Measurements from ENCODE around the gene VAT1L.
"Not testable (repeated sequence)": the region's sequence is repeated elsewhere in the genome, so short reads cannot be mapped to it uniquely, and the experiment has no call there.

VAT1L gene

DNA sequence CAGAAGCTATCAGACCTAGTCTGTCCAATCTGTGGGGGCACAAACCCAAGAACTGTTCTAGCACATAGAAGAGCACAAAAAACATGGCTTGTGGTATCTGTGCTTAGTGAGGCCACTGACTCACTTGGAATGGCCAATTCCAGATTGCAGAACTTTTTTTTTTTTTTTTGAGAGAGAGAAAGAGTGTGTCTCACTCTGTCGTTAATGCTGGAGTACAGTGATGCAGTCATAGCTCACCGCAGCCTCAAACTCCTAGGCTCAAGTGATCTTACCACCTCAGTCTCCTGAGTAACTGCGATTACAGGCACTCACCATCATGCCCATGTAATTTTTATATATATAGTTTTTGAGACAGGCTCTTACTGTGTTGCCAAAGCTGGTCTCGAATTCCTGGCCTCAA, 156.8 kb downstream of the VAT1L start:
- Histone ChIP-seq H3K4me3 (ENCODE audit: low read depth, low read length, poor library complexity, severe bottlenecking) (no peak overlapping the region), H3K36me3 (ENCODE audit: insufficient read depth, low read length) (no peaks in the 10 kb centered on the region), H3K27me3 (ENCODE audit: insufficient read depth, low read length) (no peaks in the 10 kb centered on the region), H3K4me1 (ENCODE audit: insufficient read depth, low read length, severe bottlenecking) (no peaks in the 10 kb centered on the region), H3K9me3 (ENCODE audit: low read length) (no peaks in the 10 kb centered on the region), H2AFZ (ENCODE audit: low read length) (no peak overlapping the region), H3K9ac (ENCODE audit: low read length) (no peak overlapping the region), H3K27ac (ENCODE audit: low read depth, low read length, poor library complexity, severe bottlenecking) (no peak overlapping the region), H3K4me2 (ENCODE audit: low read length) (no peak overlapping the region), H3F3A (ENCODE audit: insufficient read depth, low read length) (no peaks in the 10 kb centered on the region), H4K20me1 (ENCODE audit: insufficient read depth, low read length) (no peaks in the 10 kb centered on the region), H3K79me2 (ENCODE audit: insufficient read depth, low read length) (no peaks in the 10 kb centered on the region), H3K9me2 (ENCODE audit: low read depth, low read length) (no peaks in the 10 kb centered on the region)
- TF ChIP-seq EZH2 (IDR thresholded peaks at IDR 0.05; ENCODE audit: borderline replicate concordance, low read length): no peak
- TF ChIP-seq, protein P1, sequence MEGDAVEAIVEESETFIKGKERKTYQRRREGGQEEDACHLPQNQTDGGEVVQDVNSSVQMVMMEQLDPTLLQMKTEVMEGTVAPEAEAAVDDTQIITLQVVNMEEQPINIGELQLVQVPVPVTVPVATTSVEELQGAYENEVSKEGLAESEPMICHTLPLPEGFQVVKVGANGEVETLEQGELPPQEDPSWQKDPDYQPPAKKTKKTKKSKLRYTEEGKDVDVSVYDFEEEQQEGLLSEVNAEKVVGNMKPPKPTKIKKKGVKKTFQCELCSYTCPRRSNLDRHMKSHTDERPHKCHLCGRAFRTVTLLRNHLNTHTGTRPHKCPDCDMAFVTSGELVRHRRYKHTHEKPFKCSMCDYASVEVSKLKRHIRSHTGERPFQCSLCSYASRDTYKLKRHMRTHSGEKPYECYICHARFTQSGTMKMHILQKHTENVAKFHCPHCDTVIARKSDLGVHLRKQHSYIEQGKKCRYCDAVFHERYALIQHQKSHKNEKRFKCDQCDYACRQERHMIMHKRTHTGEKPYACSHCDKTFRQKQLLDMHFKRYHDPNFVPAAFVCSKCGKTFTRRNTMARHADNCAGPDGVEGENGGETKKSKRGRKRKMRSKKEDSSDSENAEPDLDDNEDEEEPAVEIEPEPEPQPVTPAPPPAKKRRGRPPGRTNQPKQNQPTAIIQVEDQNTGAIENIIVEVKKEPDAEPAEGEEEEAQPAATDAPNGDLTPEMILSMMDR (IDR thresholded peaks at IDR 0.05; ENCODE audit: low read length): no peak

DNA sequence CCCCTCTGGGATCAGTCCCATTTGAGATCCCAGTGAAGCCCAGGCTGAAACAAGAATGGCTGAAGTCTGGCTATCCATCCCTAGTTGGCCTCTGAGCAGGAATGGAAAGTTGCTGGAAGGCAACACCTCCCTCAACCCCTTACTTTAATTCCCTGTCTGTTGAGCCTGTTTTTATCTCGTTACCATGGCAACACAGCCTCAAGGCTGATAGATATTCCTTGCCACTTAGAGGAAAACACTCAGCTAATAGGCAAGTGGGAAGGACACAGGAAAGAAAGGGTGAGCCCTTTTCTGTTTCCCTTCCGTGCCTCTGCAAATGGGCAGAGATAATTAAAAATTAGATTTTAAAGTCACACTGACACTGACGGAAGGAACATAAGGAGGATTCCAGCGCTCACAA, 158.5 kb downstream of the VAT1L start:
- Histone ChIP-seq H3K4me3 (ENCODE audit: low read depth, low read length, poor library complexity, severe bottlenecking) (no peak overlapping the region), H3K36me3 (ENCODE audit: insufficient read depth, low read length) (no peaks in the 10 kb centered on the region), H2AFZ (ENCODE audit: low read length) (no peak overlapping the region), H3K4me2 (ENCODE audit: low read length) (no peak overlapping the region), H3K27ac (ENCODE audit: low read depth, low read length, poor library complexity, severe bottlenecking) (no peak overlapping the region), H3K9me3 (ENCODE audit: low read length) (no peaks in the 10 kb centered on the region), H3K9ac (ENCODE audit: low read length) (no peak overlapping the region), H3K79me2 (ENCODE audit: insufficient read depth, low read length) (no peaks in the 10 kb centered on the region), H3K4me1 (ENCODE audit: insufficient read depth, low read length, severe bottlenecking) (no peaks in the 10 kb centered on the region), H3K9me2 (ENCODE audit: low read depth, low read length) (no peaks in the 10 kb centered on the region), H3K27me3 (ENCODE audit: insufficient read depth, low read length) (no peaks in the 10 kb centered on the region), H3F3A (ENCODE audit: insufficient read depth, low read length) (no peaks in the 10 kb centered on the region), H4K20me1 (ENCODE audit: insufficient read depth, low read length) (no peaks in the 10 kb centered on the region)
- TF ChIP-seq, protein P1 (IDR thresholded peaks at IDR 0.05; ENCODE audit: low read length): no peak
- no peak for TF ChIP-seq EZH2 (IDR thresholded peaks at IDR 0.05; ENCODE audit: borderline replicate concordance, low read length)

DNA sequence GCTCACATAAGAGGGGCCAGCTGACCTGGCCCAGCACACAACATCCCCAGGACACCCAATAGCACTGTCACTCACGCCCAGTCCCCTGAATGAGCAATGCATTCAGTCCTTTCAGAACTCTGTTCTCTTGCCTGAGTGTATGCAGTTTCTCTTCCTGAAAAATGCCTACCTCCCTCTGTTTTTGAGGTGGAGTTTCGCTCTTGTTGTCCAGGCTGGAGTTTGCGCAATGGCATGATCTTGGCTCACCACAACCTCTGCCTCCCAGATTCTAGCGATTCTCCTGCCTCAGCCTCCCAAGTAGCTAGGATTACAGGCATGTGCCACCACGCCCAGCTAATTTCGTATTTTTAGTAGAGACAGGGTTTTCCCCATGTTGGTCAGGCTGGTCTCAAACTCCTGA, 159.2 kb downstream of the VAT1L start:
- not testable (repeated sequence) for H3K4me3 ChIP-seq (ENCODE audit: low read depth, low read length, poor library complexity, severe bottlenecking)

DNA sequence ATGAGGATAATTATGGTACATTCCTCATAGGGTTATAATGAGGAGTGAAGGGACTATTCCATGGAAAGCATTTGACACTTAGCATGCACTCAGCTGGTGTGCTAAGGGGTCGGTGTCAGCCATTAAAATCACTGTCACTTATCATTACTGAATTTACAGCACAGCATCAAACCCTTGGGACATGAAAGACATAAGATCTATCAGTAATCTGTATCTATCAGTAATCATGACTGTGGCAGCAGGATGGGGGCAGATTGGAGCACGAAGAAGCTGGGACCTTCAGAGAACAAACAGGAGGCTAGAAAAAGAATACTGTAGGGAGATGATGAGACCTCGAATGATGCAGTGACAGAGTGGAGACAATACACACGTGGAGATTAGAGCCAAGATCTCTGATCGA, 160.5 kb downstream of the VAT1L start:
- no peak for TF ChIP-seq EZH2 (IDR thresholded peaks at IDR 0.05; ENCODE audit: borderline replicate concordance, low read length)
- TF ChIP-seq, protein P1 (IDR thresholded peaks at IDR 0.05; ENCODE audit: low read length): no peak
- Histone ChIP-seq H2AFZ (ENCODE audit: low read length) (no peak overlapping the region), H3K4me3 (ENCODE audit: low read depth, low read length, poor library complexity, severe bottlenecking) (no peak overlapping the region), H3K36me3 (ENCODE audit: insufficient read depth, low read length) (no peaks in the 10 kb centered on the region), H4K20me1 (ENCODE audit: insufficient read depth, low read length) (no peaks in the 10 kb centered on the region), H3K9me3 (ENCODE audit: low read length) (no peaks in the 10 kb centered on the region), H3K9ac (ENCODE audit: low read length) (no peak overlapping the region), H3F3A (ENCODE audit: insufficient read depth, low read length) (no peaks in the 10 kb centered on the region), H3K4me2 (ENCODE audit: low read length) (no peak overlapping the region), H3K79me2 (ENCODE audit: insufficient read depth, low read length) (no peaks in the 10 kb centered on the region), H3K9me2 (ENCODE audit: low read depth, low read length) (no peaks in the 10 kb centered on the region), H3K27ac (ENCODE audit: low read depth, low read length, poor library complexity, severe bottlenecking) (no peak overlapping the region), H3K27me3 (ENCODE audit: insufficient read depth, low read length) (no peaks in the 10 kb centered on the region), H3K4me1 (ENCODE audit: insufficient read depth, low read length, severe bottlenecking) (no peaks in the 10 kb centered on the region)

More for the DNA sequence above, 159.2 kb downstream of the VAT1L start:
- H3K9ac ChIP-seq (ENCODE audit: low read length); H3K4me1 ChIP-seq (ENCODE audit: insufficient read depth, low read length, severe bottlenecking); H3K79me2 ChIP-seq (ENCODE audit: insufficient read depth, low read length); H3K9me3 ChIP-seq (ENCODE audit: low read length); H3K4me2 ChIP-seq (ENCODE audit: low read length); H3K27ac ChIP-seq (ENCODE audit: low read depth, low read length, poor library complexity, severe bottlenecking); H2AFZ ChIP-seq (ENCODE audit: low read length); H3K27me3 ChIP-seq (ENCODE audit: insufficient read depth, low read length); H3K36me3 ChIP-seq (ENCODE audit: insufficient read depth, low read length); H3F3A ChIP-seq (ENCODE audit: insufficient read depth, low read length); H4K20me1 ChIP-seq (ENCODE audit: insufficient read depth, low read length); H3K9me2 ChIP-seq (ENCODE audit: low read depth, low read length): not testable (repeated sequence)

All from OCI-LY1 (cell line).